ENCODE data around the gene ZIC5.

DNA sequence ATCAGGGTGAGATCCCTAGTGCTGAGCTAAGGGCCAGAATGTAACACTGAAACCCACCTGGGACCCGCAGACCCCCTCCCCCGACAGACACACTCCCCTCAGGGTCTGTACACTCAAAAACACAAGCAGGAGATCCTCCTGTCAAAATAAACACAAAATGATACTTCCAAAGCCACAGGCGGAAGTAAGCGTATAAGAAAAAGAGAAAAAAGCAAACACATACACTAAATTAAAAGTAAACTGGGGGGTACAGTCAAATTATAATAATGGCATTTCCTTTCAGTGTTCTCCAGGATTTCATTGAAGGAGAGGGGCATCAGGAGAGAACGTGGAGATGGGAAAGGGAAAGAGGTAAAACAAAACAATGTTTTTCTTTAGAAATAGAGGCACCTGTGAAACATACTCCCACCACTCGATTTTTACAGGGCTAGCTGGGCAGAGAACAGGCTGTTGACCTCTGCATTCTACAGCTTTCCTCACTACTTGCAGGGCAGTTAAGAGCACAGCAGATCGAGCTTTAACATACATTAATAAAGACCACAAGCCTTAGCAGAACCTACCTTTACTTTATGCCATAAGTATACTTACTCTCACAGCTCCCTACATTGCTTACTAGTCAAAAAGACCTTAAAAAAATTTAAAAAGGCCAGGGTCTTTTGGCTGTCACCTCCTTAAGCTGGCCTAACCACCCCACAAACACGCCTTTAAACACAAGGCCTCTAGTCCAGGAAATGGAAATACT is 5.3 kb downstream of the ZIC5 start:
- TF ChIP-seq, protein P1, sequence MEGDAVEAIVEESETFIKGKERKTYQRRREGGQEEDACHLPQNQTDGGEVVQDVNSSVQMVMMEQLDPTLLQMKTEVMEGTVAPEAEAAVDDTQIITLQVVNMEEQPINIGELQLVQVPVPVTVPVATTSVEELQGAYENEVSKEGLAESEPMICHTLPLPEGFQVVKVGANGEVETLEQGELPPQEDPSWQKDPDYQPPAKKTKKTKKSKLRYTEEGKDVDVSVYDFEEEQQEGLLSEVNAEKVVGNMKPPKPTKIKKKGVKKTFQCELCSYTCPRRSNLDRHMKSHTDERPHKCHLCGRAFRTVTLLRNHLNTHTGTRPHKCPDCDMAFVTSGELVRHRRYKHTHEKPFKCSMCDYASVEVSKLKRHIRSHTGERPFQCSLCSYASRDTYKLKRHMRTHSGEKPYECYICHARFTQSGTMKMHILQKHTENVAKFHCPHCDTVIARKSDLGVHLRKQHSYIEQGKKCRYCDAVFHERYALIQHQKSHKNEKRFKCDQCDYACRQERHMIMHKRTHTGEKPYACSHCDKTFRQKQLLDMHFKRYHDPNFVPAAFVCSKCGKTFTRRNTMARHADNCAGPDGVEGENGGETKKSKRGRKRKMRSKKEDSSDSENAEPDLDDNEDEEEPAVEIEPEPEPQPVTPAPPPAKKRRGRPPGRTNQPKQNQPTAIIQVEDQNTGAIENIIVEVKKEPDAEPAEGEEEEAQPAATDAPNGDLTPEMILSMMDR (IDR thresholded peaks at IDR 0.05): no peak
- TF ChIP-seq ZFX (IDR thresholded peaks at IDR 0.05; ENCODE audit: borderline replicate concordance): no peak

All from 22Rv1 (cell line).